Kidney glomerular epithelial cell (primary cell): ENCODE data around the gene AIG1.
"Not testable (repeated sequence)": the region's sequence is repeated elsewhere in the genome, so short reads cannot be mapped to it uniquely, and the experiment has no call there.

Experiments used
- DNase-seq: peaks from one replicate; lab custom pipeline; 2025; lab: John Stamatoyannopoulos, UW

AIG1 gene

DNA sequence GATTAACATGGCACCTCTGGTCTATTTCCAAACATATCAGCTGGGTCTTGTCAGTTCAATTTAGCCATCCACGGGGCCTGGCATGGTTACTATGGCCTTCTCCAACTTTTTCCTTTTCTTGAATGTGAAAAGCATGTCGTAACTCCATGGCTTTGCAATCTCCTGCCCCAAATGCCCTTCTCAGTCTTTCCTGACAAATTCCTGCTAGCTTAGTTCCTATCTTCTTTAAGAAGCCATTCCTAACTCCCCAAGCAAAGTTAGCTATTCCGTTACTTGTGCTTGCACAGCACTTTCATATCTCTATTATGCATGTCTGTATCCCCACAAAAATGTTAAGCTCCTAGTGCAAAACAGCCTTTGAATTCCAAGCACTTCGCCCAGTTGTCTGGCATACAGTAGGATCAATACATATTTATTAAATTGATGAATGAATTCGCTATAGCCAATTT, 105.6 kb downstream of the AIG1 start:
- DNase-seq = no peak

DNA sequence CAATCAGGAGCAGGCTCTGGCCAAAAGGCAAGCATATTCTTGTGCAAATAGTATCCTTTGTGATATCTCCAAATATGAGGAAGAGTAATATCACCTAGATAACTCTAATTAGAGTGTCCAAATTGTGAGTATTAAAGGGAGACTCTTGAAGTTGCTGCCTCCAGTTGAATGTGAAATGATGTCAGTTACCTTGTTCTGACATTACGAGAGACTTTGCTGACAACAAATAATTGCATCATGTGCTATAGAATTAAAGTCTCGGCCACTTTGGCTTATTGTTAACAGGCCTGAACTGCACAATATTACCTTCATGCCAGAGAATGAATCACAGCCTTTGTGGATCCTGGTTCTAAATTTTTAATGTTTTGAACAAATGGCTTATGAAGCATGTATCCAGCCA, 106.5 kb downstream of the AIG1 start:
- DNase-seq = no peak

DNA sequence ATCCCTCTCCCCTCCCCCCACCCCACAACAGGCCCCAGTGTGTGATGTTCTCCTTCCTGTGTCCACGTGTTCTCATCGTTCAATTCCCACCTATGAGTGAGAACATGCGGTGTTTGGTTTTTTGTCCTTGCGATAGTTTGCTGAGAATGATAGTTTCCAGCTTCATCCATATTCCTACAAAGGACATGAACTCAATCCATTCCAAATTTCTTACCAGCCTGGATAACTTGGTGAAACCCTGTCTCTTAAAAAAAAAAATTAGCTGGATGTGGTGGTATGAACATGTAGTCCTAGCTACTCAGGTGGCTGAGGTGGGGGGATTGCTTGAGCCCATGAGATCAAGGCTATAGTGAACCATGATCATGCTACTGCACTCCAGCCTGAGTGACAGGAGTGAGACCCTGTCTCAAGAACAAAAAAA, 107.7 kb downstream of the AIG1 start:
- not testable (repeated sequence) for DNase-seq

GRCh38 chr6:143169440-143169839, 108.8 kb downstream of the AIG1 start:
- DNase-seq = no peak

- no peak for DNase-seq
Observed at GRCh38 chr6:143174516-143174915, 113.8 kb downstream of the AIG1 start.

GRCh38 chr6:143174951-143175350, 114.3 kb downstream of the AIG1 start:
- no peak for DNase-seq

DNA sequence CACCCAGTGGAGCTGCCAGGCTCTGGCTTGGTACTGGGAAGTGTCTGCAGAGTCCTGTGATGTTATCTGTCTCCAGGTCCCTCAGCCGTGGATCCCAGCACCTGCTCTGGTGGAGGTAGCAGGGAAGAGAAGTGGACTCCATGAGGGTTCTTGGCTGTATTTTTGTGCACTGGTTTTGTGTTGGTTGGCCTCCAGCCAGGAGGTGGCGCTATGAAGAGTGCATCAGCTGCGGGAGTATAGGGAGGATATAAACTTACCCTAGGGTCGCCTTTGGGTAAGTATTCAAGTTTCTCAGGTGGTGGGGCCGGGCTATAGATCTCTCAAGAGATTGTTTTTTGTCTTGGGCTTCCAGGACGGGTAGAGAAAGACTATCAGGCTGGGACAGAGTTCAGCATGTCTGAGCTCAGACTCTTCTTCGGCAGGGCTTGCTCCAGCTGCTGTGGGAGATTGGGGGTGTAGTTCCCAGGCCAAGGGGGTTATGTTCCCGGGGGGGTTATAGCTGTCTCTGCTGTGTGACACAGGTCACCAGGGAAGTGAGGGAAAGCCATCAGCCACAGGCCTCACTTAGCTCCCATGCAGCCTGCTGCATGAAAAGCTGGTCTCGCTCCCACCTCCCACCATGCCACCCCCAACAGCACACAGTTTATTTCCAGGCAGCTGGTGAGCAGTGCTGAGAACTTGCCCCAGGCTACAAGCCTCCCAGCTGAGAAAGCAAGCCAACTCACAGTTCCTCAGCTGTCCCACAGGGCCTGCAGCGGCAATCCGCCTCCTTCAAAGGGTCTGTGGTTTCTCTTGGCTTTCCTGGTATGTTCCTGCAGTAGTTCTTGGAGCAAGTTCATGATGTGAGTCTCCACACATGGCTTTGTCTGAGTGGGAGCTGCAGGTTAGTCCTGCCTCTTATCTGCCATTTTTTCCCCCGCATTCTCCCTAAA, 115.7 kb downstream of the AIG1 start:
- DNase-seq = no peak

DNA sequence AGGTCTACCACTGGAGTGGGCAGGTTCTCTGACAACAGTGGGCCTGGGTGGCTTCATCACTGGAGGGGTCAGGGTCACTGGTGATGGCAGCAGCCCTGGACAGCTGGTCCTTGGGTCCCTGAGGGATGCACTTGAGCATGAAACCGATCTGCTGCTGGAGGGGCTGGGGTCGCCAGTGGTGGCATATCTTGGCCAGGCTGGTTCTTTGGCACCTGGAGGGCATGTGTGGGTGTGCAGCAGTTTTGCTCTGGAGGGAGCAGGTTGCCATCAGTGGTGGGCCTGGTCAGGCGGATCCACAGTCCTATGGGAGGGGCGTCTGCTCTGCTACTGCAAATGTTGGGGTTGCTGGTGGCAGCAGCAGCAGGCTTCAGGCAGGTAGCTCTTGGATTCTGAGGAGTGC, 117.0 kb downstream of the AIG1 start:
- DNase-seq = no peak

DNA sequence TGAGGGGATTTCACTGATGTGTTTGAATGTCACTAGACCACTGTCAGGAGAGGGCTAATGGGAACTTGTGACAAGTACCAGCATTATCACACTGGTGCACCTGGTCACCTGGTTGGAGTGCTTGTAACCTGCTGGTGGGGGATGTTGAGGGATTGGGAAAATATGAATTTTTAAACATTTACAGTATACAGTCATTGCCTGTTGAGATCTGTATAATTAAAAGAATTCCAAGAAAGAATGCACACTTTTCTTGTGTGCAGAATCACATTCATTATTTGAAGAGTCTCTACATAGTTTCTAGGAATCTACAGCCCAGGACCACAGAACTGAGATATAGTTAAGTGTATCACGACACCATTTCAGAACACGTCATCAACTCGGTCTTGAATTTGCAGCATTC, 118.4 kb downstream of the AIG1 start:
- DNase-seq = no peak

DNA sequence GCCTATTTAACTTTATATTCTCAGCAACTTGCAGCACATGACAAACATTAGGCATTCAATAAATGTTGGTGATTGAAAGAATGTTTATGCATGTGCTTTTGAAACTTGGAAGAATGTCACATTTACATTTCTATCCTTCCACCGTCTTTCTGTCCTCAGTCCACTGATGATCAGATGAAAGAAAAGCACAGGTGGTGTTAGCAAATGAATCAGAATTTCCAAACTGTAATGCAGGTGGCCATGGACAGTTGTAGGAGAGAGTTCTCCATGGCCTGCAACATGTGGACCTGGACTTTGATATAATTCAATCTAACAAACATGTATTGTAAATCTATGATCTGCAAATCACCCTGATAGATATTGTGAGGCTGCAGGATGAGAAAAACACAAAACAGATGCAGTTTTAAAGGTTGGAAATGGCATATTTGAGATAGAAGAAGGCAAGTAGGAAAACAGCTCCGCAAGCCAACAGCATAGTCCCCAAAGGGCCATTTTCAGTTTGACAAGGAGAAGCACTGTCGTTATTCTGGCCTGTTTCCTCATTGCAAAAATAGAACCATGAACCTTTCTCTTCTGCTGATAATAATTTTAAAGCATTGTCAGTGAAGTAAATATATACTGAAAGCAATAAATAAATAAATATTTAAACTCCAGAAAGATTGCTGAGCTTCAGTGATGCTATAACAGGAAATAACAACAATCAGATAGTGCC, 119.4 kb downstream of the AIG1 start:
- DNase-seq = no peak

DNA sequence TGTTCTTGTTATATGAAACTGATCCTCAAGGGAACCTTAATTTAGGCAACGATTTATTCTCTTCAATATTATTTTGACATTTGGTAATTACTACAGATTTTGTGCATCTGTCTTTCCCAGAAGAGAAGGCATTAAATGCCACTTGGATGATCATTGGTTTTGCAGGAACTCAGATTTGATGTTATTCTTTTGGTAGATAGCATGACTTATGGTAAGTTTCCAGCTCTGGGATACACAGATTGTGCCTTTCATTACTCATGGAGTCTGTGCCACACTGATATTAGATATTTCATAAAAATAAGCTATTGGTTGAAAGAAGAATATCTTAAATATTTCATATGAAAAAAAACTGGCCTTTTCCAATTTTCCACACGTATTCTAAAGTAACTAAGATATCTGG, 120.1 kb downstream of the AIG1 start:
- DNase-seq = no peak

- DNase-seq = no peak
Observed at GRCh38 chr6:143183666-143184065, 123.0 kb downstream of the AIG1 start.

DNA sequence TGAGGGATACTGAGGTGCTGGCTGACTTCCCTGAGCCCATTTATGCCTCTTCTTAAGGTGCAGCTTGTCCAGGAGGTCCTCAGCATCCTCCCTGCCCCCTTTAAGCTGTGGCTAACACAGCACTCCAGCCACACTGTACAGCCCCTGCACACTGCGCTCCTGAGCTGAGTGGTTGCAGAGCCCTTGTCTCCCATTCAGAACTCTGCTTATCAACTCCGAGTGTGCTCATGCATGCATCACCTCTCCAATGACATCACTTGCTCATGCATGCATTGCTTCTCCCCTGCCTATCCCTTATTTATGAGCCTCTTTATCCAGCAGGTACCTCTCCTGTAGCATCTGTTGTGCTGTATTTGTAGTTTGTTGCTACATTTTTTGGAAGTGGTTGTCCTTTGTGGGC, 124.6 kb downstream of the AIG1 start:
- DNase-seq = no peak

GRCh38 chr6:143187238-143187923, 126.7 kb downstream of the AIG1 start:
- peak; percentile 47 for DNase-seq

- no peak for DNase-seq
Observed at GRCh38 chr6:143188292-143188691, 127.6 kb downstream of the AIG1 start.

DNA sequence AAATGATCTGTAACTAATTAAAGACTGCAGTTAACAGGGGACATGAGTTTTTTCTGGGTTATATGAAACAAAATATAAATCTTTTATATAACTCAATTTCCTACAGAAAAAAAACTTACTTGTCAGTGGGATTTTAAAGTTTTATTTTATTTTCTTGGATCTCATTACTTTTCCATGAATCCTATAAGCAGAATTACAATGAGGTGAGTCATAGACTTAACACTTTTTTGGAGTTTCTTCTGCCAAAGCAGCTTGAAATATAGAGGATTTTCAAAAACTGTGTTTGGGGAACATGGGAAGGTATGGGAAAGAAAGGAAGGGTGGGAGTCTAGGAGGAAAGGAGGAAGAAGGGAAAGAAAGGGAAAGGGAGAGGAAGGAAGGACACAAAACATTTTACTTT, 130.7 kb downstream of the AIG1 start:
- no peak for DNase-seq

DNA sequence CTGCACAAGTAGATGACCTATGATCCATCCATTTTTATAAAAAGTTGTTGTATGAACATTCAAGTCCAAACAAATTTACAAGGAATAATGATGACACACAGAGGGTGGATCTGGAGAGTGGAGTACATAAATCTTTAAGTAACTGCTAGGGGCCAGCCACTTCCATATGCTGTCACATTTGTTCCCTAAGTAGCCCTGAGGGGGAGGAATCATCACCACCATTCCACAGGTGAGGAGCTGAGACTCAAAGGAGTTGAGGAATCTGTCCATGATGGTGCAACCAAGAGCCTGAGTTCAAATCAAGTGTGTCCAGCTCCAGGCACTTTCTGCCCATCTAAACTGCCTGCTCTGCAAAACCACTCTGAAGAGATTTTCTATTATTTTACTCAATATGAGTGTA, 132.1 kb downstream of the AIG1 start:
- no peak for DNase-seq

DNA sequence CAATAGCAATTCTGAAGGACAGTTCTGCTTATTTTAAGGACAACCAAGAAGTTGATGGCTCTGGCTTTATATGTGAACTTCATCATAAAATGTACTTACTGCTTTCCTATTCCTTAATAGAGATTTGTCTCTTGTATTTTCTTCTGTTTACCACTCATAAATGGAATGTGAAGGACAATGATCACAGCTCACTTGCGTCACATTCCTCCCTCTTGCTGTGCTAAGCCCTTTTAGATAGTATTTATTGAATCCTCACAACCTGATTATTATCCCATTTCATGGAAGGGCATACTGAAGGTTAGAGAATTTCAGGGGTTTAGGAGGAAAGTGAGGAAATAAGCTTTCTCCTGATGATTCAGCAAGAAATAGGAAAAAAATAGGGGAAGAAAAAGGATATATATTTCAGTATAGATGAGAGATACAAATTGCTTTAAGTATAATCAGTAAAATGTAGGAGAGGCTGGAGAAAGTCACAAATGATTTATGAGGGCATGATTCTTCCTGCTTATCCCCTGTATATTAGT, 132.9 kb downstream of the AIG1 start:
- DNase-seq = no peak

DNA sequence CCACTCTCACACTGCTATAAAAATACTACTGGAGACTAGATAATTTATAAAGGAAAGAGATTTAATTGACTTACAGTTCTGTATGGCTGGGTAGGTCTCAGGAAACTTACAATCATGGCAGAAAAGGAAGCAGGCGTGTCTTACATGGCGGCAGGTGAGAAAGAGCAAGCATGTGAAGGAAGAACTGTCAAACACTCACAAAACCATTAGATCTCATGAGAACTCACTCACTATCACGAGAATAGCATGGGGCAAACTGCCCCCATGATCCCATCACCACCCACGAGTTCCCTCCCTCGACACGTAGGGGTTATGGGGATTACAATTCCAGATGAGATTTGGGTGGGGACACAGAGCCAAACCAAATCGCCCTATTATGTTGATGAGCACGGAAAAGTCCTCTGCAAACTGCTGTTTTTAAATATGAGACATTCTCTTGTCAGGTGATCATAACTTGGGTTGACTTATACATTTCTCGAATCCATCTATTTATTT, 133.5 kb downstream of the AIG1 start:
- no peak for DNase-seq

- DNase-seq = no peak
Observed at GRCh38 chr6:143195349-143195845, 134.7 kb downstream of the AIG1 start.

DNA sequence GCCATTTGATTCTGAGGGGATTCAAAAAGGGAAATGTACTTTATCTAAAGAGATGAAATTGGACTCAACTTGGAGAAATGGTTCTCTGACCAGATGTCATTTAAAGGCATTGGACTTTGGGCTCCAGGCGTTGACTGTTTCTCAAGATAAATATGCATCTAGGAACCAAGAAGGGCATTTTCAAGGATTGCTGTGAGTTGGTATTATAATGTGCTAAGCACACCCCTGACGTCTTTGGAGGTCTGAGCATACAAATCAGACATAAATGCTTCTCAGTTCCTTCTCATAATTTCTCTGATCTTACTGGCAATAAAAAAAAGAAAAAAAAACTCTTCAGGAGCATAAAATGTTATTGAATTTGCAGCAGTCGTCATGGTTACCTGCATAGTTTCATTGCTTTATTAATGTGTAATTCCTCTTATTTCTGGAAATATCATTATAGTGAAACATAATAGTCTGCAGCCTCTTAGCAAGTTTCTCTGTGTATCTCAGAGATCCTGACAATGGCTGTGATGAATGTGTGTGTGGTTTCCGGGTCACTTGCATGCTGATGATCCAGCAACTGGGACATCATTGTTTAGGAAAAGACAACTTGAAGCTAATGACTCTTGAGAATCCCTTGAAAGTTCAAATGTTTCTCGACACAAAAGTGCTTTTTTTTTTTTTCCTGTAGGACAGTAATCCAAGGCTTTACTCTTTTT, 136.0 kb downstream of the AIG1 start:
- peak; percentile 43 for DNase-seq
